H9 (cell line): ENCODE results near the gene CACNA1G. TPM values are rescaled to one million over a fixed set of nuclear protein-coding genes. Genes with fewer than 3 reads are reported as not detected.

Experiments used
- DNase-seq: peaks from one replicate; pipeline ENCODE4 v3.0.0-alpha.2; 2017
- H2AFZ ChIP-seq: one replicate; pipeline ENCODE4 v1.6.1; 2013; ENCODE audit warnings: mild to moderate bottlenecking, low read length, control low read depth, moderate library complexity
- H2AK5ac ChIP-seq: 2 replicates; pipeline ENCODE4 v1.6.1; 2013; ENCODE audit warnings: low read length, control low read depth, mixed read lengths; ENCODE audit not compliant: insufficient read length
- H2BK120ac ChIP-seq: one replicate; pipeline ENCODE4 v1.6.1; 2013; ENCODE audit warnings: low read depth, mild to moderate bottlenecking, low read length, control low read depth, inconsistent platforms; ENCODE audit not compliant: poor library complexity, severe bottlenecking
- H2BK12ac ChIP-seq: 2 replicates; pipeline ENCODE4 v1.6.1; 2013; ENCODE audit warnings: low read length, control low read depth, mixed read lengths, low read depth; ENCODE audit not compliant: insufficient read length
- H2BK15ac ChIP-seq: 2 replicates; pipeline ENCODE4 v1.6.1; 2013; ENCODE audit warnings: low read depth, low read length, control low read depth
- H2BK20ac ChIP-seq: one replicate; pipeline ENCODE4 v1.6.1; 2013; ENCODE audit warnings: low read depth, mild to moderate bottlenecking, low read length, control low read depth, inconsistent platforms; ENCODE audit not compliant: poor library complexity, severe bottlenecking
- H2BK5ac ChIP-seq: 2 replicates; pipeline ENCODE4 v1.6.1; 2013; ENCODE audit warnings: low read length, control low read depth, mixed read lengths; ENCODE audit not compliant: insufficient read length
- H3K14ac ChIP-seq: 2 replicates; pipeline ENCODE4 v1.6.1; 2013; ENCODE audit warnings: low read length, control low read depth; ENCODE audit not compliant: insufficient read depth
- H3K18ac ChIP-seq: 2 replicates; pipeline ENCODE4 v1.6.1; 2013; ENCODE audit warnings: low read depth, mild to moderate bottlenecking, mixed read lengths, low read length, control low read depth; ENCODE audit not compliant: insufficient read length
- H3K23ac ChIP-seq: 2 replicates; pipeline ENCODE4 v1.6.1; 2013; ENCODE audit warnings: low read length, control low read depth, mixed read lengths, low read depth; ENCODE audit not compliant: insufficient read length
- H3K23me2 ChIP-seq: 2 replicates; pipeline ENCODE4 v1.6.1; 2013; ENCODE audit warnings: low read depth, mild to moderate bottlenecking, mixed read lengths, low read length, control low read depth; ENCODE audit not compliant: insufficient read length, poor library complexity, severe bottlenecking
- H3K27ac ChIP-seq: 2 replicates; pipeline ENCODE4 v1.5.1; 2013; ENCODE audit warnings: low read length, control low read depth, mixed read lengths, low read depth; ENCODE audit not compliant: insufficient read length
- H3K27me3 ChIP-seq: 2 replicates; pipeline ENCODE4 v1.6.1; 2013; ENCODE audit warnings: low read length, control low read depth, inconsistent platforms; ENCODE audit not compliant: insufficient read depth
- H3K4ac ChIP-seq: 2 replicates; pipeline ENCODE4 v1.6.1; 2013; ENCODE audit warnings: low read depth, mild to moderate bottlenecking, control low read depth, inconsistent platforms, low read length, moderate library complexity
- H3K4me1 ChIP-seq: 2 replicates; pipeline ENCODE4 v1.6.1; 2013; ENCODE audit warnings: low read length, control low read depth, inconsistent platforms; ENCODE audit not compliant: insufficient read depth
- H3K4me2 ChIP-seq: 2 replicates; pipeline ENCODE4 v1.6.1; 2013; ENCODE audit warnings: low read length, control low read depth, mixed read lengths; ENCODE audit not compliant: insufficient read length, insufficient read depth
- H3K56ac ChIP-seq: 2 replicates; pipeline ENCODE4 v1.6.1; 2013; ENCODE audit warnings: low read depth, mild to moderate bottlenecking, mixed read lengths, low read length, control low read depth; ENCODE audit not compliant: insufficient read length
- H3K79me1 ChIP-seq: 2 replicates; pipeline ENCODE4 v1.6.1; 2013; ENCODE audit warnings: low read depth, mild to moderate bottlenecking, moderate library complexity, low read length, control low read depth, inconsistent platforms; ENCODE audit not compliant: insufficient read depth, poor library complexity, severe bottlenecking
- H3K79me2 ChIP-seq: 2 replicates; pipeline ENCODE4 v1.6.1; 2013; ENCODE audit warnings: low read length, control low read depth, inconsistent platforms; ENCODE audit not compliant: insufficient read depth
- H3K9ac ChIP-seq: 2 replicates; pipeline ENCODE4 v1.6.1; 2013; ENCODE audit warnings: low read length, control low read depth, mixed read lengths; ENCODE audit not compliant: insufficient read length; ENCODE audit errors: extremely low read depth
- H3K9me3 ChIP-seq: one replicate; pipeline ENCODE4 v1.6.1; 2013; ENCODE audit warnings: low read depth, low read length, inconsistent platforms; ENCODE audit not compliant: control insufficient read depth
- H3T11ph ChIP-seq: one replicate; pipeline ENCODE4 v1.6.1; 2013; ENCODE audit warnings: mild to moderate bottlenecking, low read length, control low read depth, inconsistent platforms
- H4K20me1 ChIP-seq: one replicate; pipeline ENCODE4 v1.6.1; 2013; ENCODE audit not compliant: control insufficient read depth, insufficient read length, insufficient read depth
- H4K5ac ChIP-seq: 2 replicates; pipeline ENCODE4 v1.6.1; 2013; ENCODE audit warnings: low read depth, mild to moderate bottlenecking, mixed read lengths, low read length, control low read depth; ENCODE audit not compliant: insufficient read length
- H4K8ac ChIP-seq: replicated peaks from 2 replicates; pipeline ENCODE4 v1.6.1; 2013; ENCODE audit warnings: low read length, control low read depth, mixed read lengths, low read depth; ENCODE audit not compliant: insufficient read length
- H4K91ac ChIP-seq: 2 replicates; pipeline ENCODE4 v1.6.1; 2013; ENCODE audit warnings: low read depth, mild to moderate bottlenecking, moderate library complexity, mixed read lengths, low read length, control low read depth; ENCODE audit not compliant: insufficient read length
- H3K27ac Mint-ChIP-seq, 3 experiments: 2 replicates in 2 of 3; 3 replicates in 1 of 3; pipeline ENCODE4 v1.8.0; 2020 to 2021; ENCODE audit warnings: mixed read lengths in 3 of 3, mild to moderate bottlenecking in 1 of 3, moderate library complexity in 1 of 3
- H3K27me3 Mint-ChIP-seq: 2 replicates; pipeline ENCODE4 v1.8.0; 2021; ENCODE audit warnings: low read depth, mild to moderate bottlenecking, moderate library complexity, mixed read lengths
- H3K36me3 Mint-ChIP-seq, 3 experiments: 2 replicates in 2 of 3; 3 replicates in 1 of 3; pipeline ENCODE4 v1.8.0; 2020 to 2021; ENCODE audit warnings: low read depth in 3 of 3, mixed read lengths in 3 of 3; ENCODE audit not compliant: insufficient read depth in 1 of 3
- H3K4me1 Mint-ChIP-seq, 2 experiments: 2 replicates each; pipeline ENCODE4 v1.8.0; 2020; ENCODE audit warnings: mixed read lengths in 2 of 2
- H3K4me3 Mint-ChIP-seq, 2 experiments: 2 replicates in 1 of 2; 3 replicates in 1 of 2; pipeline ENCODE4 v1.8.0; 2020 to 2021; ENCODE audit warnings: mild to moderate bottlenecking in 2 of 2, mixed read lengths in 2 of 2, moderate library complexity in 1 of 2
- H3K9me3 Mint-ChIP-seq, 2 experiments: 2 replicates in 1 of 2; 3 replicates in 1 of 2; pipeline ENCODE4 v1.8.0; 2020; ENCODE audit warnings: mild to moderate bottlenecking in 2 of 2, mixed read lengths in 2 of 2, moderate library complexity in 1 of 2
- WGBS: extraction: QIAGEN DNeasy Blood & Tissue Kit; methylation state at CpG from one replicate; pipeline ENCODE4 v1.1.7; 2013; ENCODE audit warnings: missing lambda C conversion rate, low lambda C conversion rate, mixed read lengths; ENCODE audit not compliant: insufficient read length; ENCODE audit errors: extremely low coverage; 5-methylcytosine and 5-hydroxymethylcytosine counted together
- total RNA-seq: library from RNA; stranded (reverse); gene quantifications from 2 replicates; pipeline ENCODE4 v1.2.1, GENCODE V29; 2021
- TF ChIP-seq, protein P1 (sequence below): fragments of 200-600 bp; sonication (generic); conservative IDR thresholded peaks from 3 replicates; pipeline ENCODE4 v1.8.0; 2021; ENCODE audit warnings: antibody characterized with exemption, mild to moderate bottlenecking

CACNA1G gene
- total RNA-seq, 1 experiment from 2014 or later = 1.5 TPM

DNA sequence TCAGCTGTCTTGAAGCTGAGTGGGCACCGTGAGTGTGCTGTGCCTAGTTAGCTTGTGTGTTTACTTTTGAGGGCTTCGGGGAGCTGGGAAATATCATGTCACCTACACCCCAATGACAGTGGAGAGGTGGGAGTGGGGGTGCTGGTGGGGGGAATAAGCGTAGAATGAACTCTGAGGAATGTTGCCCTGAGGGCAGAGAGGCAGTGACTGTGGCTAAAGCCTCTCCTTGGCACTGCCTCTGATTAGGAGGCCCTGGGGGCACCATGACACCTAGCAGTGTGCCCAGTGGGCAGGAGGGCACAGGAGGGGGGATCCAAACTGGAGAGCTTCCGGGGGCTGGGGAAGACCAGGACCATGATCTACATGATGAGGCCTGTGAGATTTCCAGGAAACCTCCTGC, 24.8 kb downstream of the CACNA1G start:
- Histone ChIP-seq H3K18ac (no peak overlapping the region), H3K4me1 (no peaks in the 10 kb centered on the region; the same call in 1 of the 2 replicates), H3K4ac (no peak overlapping the region), H2AK5ac (no peak overlapping the region), H3K9me3 (no peaks in the 10 kb centered on the region), H4K91ac (no peak overlapping the region), H2BK15ac (no peak overlapping the region), H4K8ac (no peak overlapping the region), H3T11ph (no peak overlapping the region), H3K56ac (no peak overlapping the region), H3K79me1 (no peaks in the 10 kb centered on the region), H3K14ac (no peak overlapping the region), H3K27me3 (no peaks in the 10 kb centered on the region), H3K79me2 (no peaks in the 10 kb centered on the region), H4K5ac (no peak overlapping the region), H2BK120ac (no peak overlapping the region), H3K9ac (no peak overlapping the region), H3K23me2 (no peaks in the 10 kb centered on the region), H3K23ac (no peak overlapping the region), H4K20me1 (peaks cover 2% of the 10 kb centered on the region), H3K27ac (no peak overlapping the region), H2AFZ (no peak overlapping the region), H2BK12ac (no peak overlapping the region), H3K4me2 (no peak overlapping the region), H2BK20ac (no peak overlapping the region), H2BK5ac (no peak overlapping the region)
- Mint-ChIP-seq H3K27me3 (peaks cover 18% of the 10 kb centered on the region), H3K27ac (no peak overlapping the region), H3K4me1 (peaks cover 37 to 57% of the 10 kb centered on the region in 2 experiments), H3K4me3 (no peak overlapping the region), H3K9me3 (no peaks in the 10 kb centered on the region), H3K36me3 (peaks cover 0 to 4% (median 0%) of the 10 kb centered on the region in 3 experiments; a peak in 4 of 7 replicates)
- DNase-seq = no peak
- TF ChIP-seq, protein P1, sequence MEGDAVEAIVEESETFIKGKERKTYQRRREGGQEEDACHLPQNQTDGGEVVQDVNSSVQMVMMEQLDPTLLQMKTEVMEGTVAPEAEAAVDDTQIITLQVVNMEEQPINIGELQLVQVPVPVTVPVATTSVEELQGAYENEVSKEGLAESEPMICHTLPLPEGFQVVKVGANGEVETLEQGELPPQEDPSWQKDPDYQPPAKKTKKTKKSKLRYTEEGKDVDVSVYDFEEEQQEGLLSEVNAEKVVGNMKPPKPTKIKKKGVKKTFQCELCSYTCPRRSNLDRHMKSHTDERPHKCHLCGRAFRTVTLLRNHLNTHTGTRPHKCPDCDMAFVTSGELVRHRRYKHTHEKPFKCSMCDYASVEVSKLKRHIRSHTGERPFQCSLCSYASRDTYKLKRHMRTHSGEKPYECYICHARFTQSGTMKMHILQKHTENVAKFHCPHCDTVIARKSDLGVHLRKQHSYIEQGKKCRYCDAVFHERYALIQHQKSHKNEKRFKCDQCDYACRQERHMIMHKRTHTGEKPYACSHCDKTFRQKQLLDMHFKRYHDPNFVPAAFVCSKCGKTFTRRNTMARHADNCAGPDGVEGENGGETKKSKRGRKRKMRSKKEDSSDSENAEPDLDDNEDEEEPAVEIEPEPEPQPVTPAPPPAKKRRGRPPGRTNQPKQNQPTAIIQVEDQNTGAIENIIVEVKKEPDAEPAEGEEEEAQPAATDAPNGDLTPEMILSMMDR = no peak
- no CpG with 5 or more reads among the region's 4 CpGs for WGBS
